GM12892 (cell line): ENCODE results near the gene HGFAC.

Experiments
- DNase-seq: peaks from one replicate; pipeline ENCODE4 v3.0.0; 2011; ENCODE audit not compliant: insufficient read length
- FAIRE-seq: peaks from 2 replicates; lab custom pipeline; 2011; peaks lifted over from hg19 to GRCh38; lab: Jason Lieb, UNC
- POLR2A ChIP-seq: IDR thresholded peaks from 2 replicates; pipeline ENCODE4 v1.6.1; 2011; ENCODE audit warnings: low read depth, low read length, control low read depth
- POLR2AphosphoS5 ChIP-seq: IDR thresholded peaks from 2 replicates; pipeline ENCODE4 v1.6.1; 2011; ENCODE audit warnings: low read depth, low read length, control low read depth
- TAF1 ChIP-seq: IDR thresholded peaks from 2 replicates; pipeline ENCODE4 v1.6.1; 2011; ENCODE audit warnings: low read depth, mild to moderate bottlenecking, control low read depth, low read length, borderline replicate concordance

Gene HGFAC

DNA sequence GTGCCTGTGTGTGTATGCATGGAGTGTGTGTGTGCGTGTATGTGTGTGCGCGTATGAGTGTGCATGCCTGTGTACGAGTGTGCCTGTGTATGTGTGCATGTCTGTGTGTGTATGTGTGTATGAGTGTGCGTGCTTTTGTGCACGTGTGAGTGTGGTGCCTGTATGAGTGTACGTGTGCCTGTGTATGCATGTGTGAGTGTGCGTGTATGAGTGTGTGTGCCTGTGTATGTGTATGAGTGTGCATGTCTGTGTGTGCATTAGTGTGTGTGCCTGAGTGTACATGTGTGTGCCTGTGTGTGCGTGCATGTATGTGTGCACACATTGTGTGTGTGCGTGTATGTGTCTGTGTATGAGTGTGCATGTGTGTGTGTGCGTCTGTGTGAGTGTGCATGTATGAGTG is 27.0 kb downstream of the HGFAC start:
- no peak for TF ChIP-seq TAF1
- no peak for TF ChIP-seq POLR2A
- no peak for TF ChIP-seq POLR2AphosphoS5
- peak; percentile 40 for FAIRE-seq

DNA sequence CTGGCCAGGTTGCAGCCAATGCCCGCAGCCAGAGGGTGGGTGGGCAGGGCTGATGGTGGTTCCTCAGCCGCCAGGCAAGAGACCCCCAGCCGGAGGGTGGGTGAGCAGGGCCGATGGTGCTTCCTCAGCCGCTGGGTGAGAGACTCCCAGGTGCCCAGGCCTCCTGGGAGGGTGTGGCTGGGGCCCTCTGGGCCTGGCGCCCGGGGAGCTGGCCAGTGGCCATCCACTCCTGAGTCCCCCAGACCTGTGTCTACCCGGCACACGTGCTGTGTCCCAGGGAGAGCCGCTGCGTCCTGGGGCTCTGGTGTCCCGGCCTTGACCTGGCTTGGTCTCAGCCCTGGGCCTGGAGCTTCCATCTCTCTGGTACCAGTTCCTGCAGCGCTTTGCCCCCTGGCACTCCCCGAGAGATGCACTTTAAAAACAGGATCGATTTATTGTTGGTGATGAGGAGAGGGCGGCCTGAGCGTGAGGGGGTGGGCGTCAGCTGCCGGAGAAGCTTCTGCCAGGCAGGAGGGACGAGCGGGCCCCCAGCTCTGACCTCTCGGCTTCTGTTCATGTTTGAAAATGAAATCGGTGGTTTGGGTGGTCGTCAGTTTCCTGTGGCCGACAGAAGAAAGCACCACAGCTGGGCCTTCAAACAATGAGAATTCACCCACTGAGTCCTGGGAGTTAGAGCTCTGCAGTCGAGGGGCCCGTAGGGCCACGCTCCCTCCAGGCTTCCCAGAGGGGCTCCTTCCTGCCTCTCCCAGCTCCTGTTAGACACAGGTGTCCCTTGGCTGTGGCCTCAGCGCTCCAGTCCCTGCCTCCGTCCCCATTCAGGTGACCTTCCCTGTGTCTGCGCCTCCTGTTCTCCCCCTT is 27.8 kb downstream of the HGFAC start:
- DNase-seq: no peak
- no peak for TF ChIP-seq POLR2AphosphoS5
- no peak for TF ChIP-seq POLR2A
- FAIRE-seq: no peak

More for the DNA sequence above, 27.0 kb downstream of the HGFAC start:
- DNase-seq: no peak

DNA sequence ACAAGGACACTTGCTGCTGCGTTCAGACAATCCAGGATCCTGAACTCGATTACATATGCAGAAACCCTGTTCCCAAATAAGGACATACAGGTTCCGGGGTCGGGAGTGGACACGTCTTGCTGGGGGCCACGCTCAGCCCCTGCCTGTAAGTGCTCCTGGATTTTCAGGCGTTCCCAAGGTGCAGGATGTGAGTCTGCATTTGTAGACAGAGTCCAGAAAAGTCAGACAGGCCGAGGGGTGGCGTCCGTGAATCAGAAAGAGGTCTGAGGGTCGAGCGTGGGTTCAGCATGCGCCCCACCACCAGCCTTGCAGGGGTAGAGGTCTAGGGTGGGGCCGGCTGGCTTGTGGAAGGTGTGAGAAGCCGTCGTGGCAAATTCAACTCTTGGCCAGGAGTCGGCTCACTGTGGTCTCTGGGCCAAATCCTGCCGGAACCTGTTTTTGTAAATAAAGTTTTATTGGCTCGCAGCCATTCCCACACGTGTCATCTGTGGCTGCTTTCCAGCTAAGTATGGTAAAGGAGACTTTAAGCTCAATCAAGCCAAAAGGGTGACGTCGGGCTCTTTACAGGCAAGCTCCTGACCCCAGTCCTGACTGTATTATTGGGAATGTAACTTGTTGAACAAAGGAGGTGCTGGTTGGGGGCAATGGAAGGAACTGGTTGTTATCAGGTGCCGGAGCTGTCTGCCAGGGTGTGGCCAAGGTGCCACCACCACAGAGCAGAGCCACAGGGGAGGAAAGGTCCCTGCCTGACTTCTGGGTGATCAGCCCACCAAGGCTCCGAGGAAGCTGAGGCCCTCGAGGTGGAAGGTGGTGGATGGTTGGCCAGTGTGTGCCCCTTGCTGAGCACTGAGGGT is 28.7 kb downstream of the HGFAC start:
- no peak for FAIRE-seq
- no peak for DNase-seq
- TF ChIP-seq POLR2AphosphoS5 (no peak), TAF1 (no peak), POLR2A (no peak)

DNA sequence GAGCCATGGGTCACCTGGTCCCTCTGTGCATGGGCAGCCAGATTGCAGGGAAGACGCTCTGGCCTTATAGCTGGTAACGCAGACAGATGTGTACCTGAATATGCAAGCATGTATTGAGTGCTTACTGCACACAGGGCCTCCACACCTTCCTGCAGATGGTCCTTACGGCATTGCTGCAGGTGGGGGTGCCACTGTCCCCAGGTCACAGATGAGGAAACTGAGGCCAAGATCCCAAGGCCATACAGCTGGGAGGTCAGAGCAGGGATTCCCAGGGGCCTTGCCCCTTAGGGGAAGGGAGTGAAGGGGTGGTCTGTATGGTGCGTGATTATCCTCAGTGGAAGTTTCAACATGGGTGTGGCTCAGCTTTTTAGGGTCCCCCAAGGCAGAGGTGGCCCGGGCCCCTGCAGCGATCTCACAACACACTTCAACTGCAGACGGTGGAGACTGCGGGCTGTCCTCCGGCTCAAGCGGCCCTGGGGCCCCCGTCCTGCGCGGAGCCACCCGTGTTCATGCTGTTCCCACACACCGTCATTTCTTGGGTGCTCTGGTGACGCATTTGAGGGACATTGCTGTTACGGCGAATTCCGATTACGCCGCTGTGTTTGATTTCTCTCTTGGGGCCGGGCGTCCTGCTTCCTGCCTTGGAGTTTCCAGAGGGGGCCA is 29.5 kb downstream of the HGFAC start:
- DNase-seq (no peak), FAIRE-seq (no peak)
- TF ChIP-seq POLR2A: no peak
- TF ChIP-seq POLR2AphosphoS5: no peak
- no peak for TF ChIP-seq TAF1

DNA sequence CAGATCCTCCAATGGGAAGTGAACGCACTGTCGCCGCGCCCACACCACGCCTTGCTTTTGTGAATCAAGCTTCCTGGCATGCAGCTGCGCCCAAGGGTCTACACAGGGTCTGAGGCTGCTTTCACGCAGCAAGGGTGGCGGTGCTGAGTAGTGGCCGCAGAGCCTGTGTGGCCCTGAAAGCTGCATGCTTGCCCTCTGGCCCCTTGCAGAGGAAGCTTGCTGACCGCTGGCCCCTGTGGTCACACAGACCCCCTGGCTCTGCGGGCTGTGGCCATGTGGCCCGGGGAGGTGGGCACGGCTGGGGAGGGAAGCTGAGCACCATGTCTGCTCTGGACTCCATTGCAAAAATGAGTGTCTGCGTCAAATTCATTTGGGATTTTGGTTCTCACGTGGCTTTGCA is 30.1 kb downstream of the HGFAC start:
- FAIRE-seq (no peak), DNase-seq (no peak)
- TF ChIP-seq POLR2A (no peak), POLR2AphosphoS5 (no peak), TAF1 (no peak)

DNA sequence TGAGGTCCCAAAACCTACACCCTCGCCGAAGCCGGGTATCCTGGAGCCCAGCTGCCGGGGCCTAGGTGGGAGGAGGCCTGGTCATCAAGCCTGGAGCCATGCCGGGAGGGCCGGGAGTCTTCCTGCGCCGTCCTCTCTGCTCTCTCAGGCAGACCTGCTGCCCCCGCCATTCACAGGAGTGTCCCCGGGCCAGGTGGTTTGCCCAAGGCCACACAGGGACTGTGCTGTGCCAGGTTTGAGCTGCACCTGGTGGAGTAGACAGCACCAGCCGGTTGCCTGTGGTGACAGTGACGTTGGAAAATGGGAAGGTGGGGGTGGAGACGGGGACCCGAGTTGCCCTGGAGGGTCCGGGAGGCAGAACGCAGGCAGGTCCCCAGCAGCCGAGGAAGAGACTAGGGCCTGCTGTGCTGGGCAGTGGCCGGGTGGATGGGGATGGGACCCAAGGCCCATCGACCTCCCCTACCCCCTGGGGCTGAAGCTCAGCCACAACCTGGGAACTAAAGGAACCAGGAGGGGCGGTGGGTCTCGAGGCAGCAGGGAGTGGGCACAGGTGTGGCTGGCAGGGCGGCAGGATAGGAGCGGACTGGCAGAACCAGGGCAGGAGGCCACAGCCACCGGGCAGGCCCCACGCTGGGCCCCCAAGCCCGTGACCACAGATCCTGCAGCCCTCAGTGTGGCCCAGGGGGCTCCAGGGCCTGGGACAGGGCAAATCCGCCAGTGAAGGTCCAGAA is 30.8 kb downstream of the HGFAC start:
- FAIRE-seq (no peak), DNase-seq (no peak)
- TF ChIP-seq POLR2A (no peak), TAF1 (no peak), POLR2AphosphoS5 (no peak)

DNA sequence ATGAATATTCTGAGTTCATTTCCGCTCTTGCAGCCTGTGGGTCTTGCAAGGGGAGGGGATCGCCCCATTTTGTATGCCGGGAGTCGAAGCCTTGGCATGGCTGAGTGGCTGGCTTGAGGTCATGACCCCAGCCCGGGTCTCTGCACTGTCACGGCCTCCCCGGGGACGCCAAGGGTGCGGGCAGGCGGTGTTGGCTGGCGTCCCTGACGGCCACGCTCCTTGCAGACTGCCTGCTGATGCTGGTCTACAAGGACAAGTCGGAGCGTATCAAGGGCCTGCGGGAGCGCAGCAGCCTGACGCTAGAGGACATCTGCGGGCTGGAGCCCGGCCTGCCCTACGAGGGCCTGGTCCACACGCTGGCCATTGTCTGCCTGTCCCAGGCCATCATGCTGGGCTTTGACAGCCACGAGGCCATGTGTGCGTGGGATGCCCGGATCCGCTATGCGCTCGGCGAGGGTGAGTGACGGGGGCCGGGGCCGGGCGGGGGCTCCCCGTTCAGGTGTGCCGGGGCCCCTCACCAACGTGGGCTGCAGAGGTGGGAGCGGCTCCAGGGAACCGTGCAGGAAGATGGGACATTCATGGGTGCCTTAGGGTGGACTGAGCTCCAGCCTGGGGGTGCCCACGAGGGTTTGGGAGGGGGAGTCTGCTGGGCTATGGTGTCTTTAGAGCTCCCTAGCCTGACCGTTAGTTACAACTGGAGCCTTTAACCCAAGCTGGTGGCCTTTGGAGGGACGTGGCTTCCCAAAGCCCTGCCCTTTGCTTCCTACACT is 31.6 kb downstream of the HGFAC start:
- TF ChIP-seq POLR2A (no peak), POLR2AphosphoS5 (no peak), TAF1 (no peak)
- DNase-seq: no peak
- no peak for FAIRE-seq

DNA sequence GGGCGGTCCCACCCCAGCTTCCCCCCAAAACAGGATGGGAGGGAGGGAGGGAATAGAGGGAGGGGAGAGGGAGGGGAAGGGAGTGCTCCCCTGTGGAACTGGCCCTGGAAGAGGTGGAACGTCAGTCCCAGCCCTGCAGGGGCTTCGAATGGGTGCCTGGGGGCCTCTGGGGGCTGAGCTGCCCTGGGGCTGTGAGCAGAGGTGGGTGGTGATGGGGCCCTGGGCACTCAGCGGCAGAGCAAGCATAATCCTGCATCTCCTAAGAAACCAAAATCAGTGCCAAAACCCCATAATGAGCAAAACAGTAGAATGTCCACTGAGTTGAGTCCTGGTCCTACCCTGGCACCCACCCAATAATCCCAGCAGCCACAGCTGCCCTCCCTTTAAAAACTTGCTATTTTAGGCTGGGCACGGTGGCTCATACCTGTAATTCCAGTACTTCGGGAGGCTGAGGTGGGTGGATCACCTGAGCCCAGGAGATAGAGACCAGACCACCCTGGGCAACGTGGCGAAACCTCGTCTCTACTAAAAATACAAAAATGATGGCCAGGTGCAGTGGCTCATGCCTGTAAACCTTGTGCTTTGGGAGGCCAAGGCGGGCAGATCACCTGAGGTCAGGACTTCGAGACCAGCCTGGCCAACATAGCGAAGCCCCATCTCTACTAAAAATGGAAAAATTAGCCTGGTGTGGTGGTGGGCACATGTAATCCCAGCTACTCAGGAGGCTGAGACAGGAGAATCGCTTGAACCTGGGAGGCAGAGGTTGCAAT is 32.4 kb downstream of the HGFAC start:
- TF ChIP-seq POLR2A (no peak), TAF1 (no peak), POLR2AphosphoS5 (no peak)
- DNase-seq: no peak
- FAIRE-seq: no peak

DNA sequence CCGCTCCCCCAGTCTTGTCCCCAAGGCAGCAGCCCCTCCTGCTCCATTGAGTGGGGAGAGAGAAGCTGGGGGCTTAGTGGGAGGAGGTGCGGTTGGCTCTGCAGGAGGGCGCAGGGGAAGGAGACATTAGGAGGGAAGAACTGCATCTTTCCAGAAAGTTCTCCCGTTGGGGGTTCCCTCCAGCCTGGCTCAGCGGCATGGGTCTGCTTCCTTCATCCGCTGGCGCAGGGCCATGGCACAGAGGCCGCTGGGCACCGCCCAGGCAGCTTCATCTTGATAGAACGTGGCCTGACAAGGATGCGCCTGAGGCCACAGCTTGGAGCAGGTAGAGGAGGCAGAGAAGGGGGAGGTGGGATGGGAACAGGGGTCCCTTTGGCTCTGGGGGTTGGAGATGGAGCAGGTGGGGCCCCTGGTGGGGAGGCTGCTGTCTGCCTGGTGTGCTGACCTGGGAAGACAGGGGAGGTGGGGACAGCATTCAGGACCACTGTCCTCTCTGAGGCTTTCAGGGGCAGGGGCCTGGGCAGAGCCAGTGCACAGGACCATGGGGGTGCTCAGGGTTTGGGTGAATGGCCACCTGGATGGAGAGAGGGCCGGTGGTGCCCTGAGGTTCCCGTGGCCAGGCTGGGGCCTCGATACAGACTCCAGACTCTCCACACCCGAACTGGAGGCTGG is 33.4 kb downstream of the HGFAC start:
- FAIRE-seq (no peak), DNase-seq (no peak)
- TF ChIP-seq POLR2A (no peak), POLR2AphosphoS5 (no peak), TAF1 (no peak)
